DOHH2 (cell line): ENCODE results near the gene SETD1A.

Source experiments
- CTCF ChIP-seq: fragments of 200-600 bp; sonication (generic); IDR thresholded peaks from one replicate; pipeline ENCODE4 v1.5.1; 2014; ENCODE audit warnings: antibody characterized with exemption, mild to moderate bottlenecking, low read depth, low read length; ENCODE audit not compliant: poor library complexity, severe bottlenecking
- EZH2phosphoT487 ChIP-seq: fragments of 200-600 bp; sonication (generic); IDR thresholded peaks from 2 replicates; pipeline ENCODE4 v1.6.1; 2017; ENCODE audit warnings: borderline replicate concordance, mild to moderate bottlenecking, antibody characterized with exemption, low read length, moderate library complexity, mixed read lengths

GRCh38 chr16:30947541-30947858 lies 10.1 kb upstream of the SETD1A start:
- TF ChIP-seq CTCF, result no peak
- no peak for TF ChIP-seq EZH2phosphoT487
